ENCODE results near the gene PRKCI.
"Not testable (repeated sequence)": the region's sequence is repeated elsewhere in the genome, so short reads cannot be mapped to it uniquely, and the experiment has no call there.

The PRKCI gene

GRCh38 chr3:170225166-170225565 lies 2.9 kb downstream of the PRKCI start:
- no peak for DNase-seq

- DNase-seq, result no peak
Measured at GRCh38 chr3:170226426-170226960, 4.3 kb downstream of the PRKCI start.

GRCh38 chr3:170228093-170228766 lies 6.0 kb downstream of the PRKCI start:
- no peak for DNase-seq

- no peak for DNase-seq
Measured at GRCh38 chr3:170232266-170232665, 10.0 kb downstream of the PRKCI start.

GRCh38 chr3:170233530-170233929 lies 11.3 kb downstream of the PRKCI start:
- DNase-seq, result no peak

GRCh38 chr3:170240142-170240541 lies 17.9 kb downstream of the PRKCI start:
- no peak for DNase-seq

- no peak for DNase-seq
Measured at GRCh38 chr3:170240671-170241070, 18.4 kb downstream of the PRKCI start.

GRCh38 chr3:170244576-170244975 lies 22.4 kb downstream of the PRKCI start:
- DNase-seq, result no peak

GRCh38 chr3:170247875-170248274 lies 25.7 kb downstream of the PRKCI start:
- DNase-seq, result no peak

GRCh38 chr3:170256597-170256996 lies 34.4 kb downstream of the PRKCI start:
- no peak for DNase-seq

- DNase-seq, result no peak
Measured at GRCh38 chr3:170257145-170257544, 34.9 kb downstream of the PRKCI start.

GRCh38 chr3:170258105-170258487 lies 35.9 kb downstream of the PRKCI start:
- no peak for DNase-seq

- no peak for DNase-seq
Measured at GRCh38 chr3:170259907-170260306, 37.7 kb downstream of the PRKCI start.

- DNase-seq, result no peak
Measured at GRCh38 chr3:170267793-170268192, 45.6 kb downstream of the PRKCI start.

GRCh38 chr3:170269673-170270254 lies 47.5 kb downstream of the PRKCI start:
- not testable (repeated sequence) for DNase-seq

GRCh38 chr3:170270282-170270881 lies 48.2 kb downstream of the PRKCI start:
- no peak for DNase-seq

- no peak for DNase-seq
Measured at GRCh38 chr3:170274641-170275040, 52.4 kb downstream of the PRKCI start.

- no peak for DNase-seq
Measured at GRCh38 chr3:170275832-170276231, 53.6 kb downstream of the PRKCI start.

GRCh38 chr3:170277311-170277710 lies 55.1 kb downstream of the PRKCI start:
- peak; percentile 2 to 64 for DNase-seq

- DNase-seq, result peak in 1 of 2 donors; percentile 40
Measured at GRCh38 chr3:170277833-170278580, 55.8 kb downstream of the PRKCI start.

- DNase-seq, result no peak
Measured at GRCh38 chr3:170278627-170279026, 56.4 kb downstream of the PRKCI start.

- no peak for DNase-seq
Measured at GRCh38 chr3:170290194-170290593, 68.0 kb downstream of the PRKCI start.

GRCh38 chr3:170295586-170295985 lies 73.4 kb downstream of the PRKCI start:
- no peak for DNase-seq

Measured in CD4-positive, alpha-beta T cell treated with Interferon alpha-2 for 1 hour (primary cell).